ENCODE measurements around the gene PTPRN2. TPM values are rescaled to one million over a fixed set of nuclear protein-coding genes. Genes with fewer than 3 reads are reported as not detected.

PTPRN2 gene
- polyA plus RNA-seq, 1 donor from 2014 or later: 1.6 TPM

DNA sequence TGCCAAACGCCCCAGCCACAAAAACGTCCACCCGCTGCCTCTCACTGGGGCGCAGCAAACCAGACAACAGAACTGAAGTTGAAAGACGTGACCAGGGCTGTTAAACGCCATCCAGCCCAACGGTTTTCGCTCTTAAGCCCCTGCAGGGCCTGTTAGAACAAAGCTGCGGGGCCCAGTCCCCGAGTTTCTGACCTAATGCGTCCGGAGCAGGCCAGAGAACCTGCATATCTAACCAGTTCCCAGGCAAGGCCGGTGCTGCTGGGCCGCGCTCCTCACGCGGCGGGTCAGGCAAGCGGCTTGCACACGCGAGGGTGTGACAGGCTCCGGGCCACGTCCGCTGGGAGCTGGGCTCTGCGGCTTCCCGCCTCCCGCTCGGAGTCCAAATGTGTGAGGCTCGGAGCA lies 87.0 kb downstream of the PTPRN2 start:
- Mint-ChIP-seq H3K4me1 (peaks cover 0 to 2% (median 0%) of the 10 kb centered on the region in 3 donors), H3K9me3 (peaks cover 0 to 2% (median 0%) of the 10 kb centered on the region in 3 donors), H3K4me3 (no peak overlapping the region), H3K27me3 (no peaks in the 10 kb centered on the region), H3K36me3 (no peaks in the 10 kb centered on the region), H3K27ac (no peak overlapping the region)

DNA sequence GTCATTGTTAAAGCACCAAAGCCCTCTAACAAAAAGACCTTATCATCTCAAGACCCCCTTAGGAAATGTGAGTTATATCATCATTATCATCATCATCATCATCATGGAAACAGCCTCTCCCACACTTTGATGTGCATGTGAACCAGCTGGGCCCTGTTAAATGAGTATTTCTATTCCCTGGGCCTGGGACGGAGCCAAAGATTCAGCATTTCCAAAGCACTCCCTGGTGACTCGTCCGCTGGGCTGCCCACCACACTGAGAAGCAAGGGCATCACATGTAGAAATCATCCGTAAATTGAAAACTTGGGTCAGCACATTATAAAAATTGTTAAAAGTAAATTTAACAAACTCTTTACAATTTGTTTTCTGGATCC lies 88.6 kb downstream of the PTPRN2 start:
- Mint-ChIP-seq H3K4me3 (no peak overlapping the region), H3K4me1 (no peaks in the 10 kb centered on the region), H3K36me3 (no peaks in the 10 kb centered on the region), H3K27me3 (no peaks in the 10 kb centered on the region), H3K9me3 (peaks cover 0 to 2% (median 0%) of the 10 kb centered on the region in 3 donors), H3K27ac (no peak overlapping the region)

DNA sequence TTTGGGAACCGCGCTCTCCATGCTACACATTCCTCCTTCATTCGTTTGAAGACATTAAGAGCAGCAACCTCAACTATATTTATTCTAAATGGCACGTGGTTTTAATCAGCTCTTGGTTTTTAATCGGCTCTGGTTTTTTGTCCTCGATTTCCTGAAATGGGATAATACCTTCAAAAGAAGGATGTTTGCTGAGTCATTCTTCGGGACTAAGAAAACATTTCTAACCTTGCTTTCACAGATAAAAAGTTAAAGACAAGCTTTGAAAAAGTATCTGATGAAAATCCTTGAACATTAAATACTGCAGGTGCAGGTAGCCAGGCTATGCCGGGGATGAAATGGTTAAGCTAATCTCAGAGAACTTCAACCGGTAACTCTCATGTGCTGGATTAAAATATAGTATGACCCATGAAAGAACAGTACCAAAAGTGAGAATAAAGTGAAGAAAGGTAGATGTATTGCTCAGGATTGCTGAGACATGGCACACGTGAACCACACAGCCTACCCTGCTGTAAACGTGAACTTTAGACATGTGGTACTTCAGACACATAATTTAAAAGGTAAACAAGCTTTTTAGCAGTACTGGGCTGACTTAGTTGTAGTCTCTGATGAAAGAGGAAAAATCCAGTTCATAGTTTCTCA lies 89.1 kb downstream of the PTPRN2 start:
- H3K27me3 Mint-ChIP-seq: no peaks in the 10 kb centered on the region
- H3K27ac Mint-ChIP-seq: no peak overlapping the region
- no peaks in the 10 kb centered on the region for H3K36me3 Mint-ChIP-seq

DNA sequence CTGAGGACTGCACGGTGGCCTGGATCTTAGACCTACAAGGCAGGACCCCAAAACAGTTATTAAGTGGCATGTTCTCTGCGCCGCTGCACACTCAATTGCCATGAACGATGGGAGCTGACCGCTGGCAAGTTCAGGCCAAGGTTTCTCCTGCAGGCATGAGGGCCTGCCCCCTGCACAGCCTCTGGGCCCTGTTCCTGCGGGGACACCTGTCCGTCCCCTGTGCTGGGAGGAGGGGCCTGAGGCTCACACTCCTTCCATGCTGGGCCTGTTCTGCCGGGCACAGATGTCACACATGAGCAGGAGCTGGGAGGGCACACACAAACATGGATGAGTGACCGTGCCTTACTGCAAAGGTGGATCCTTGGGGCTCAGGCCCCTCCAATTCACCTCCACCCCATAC lies 90.0 kb downstream of the PTPRN2 start:
- Mint-ChIP-seq H3K27me3 (no peaks in the 10 kb centered on the region), H3K9me3 (peaks cover 0 to 3% (median 0%) of the 10 kb centered on the region in 3 donors), H3K36me3 (no peaks in the 10 kb centered on the region), H3K4me1 (no peaks in the 10 kb centered on the region), H3K27ac (no peak overlapping the region), H3K4me3 (no peak overlapping the region)

More for the DNA sequence above, 89.1 kb downstream of the PTPRN2 start:
- Mint-ChIP-seq H3K9me3 (peaks cover 0 to under 1% (median 0%) of the 10 kb centered on the region in 3 donors), H3K4me1 (no peaks in the 10 kb centered on the region), H3K4me3 (no peak overlapping the region)

DNA sequence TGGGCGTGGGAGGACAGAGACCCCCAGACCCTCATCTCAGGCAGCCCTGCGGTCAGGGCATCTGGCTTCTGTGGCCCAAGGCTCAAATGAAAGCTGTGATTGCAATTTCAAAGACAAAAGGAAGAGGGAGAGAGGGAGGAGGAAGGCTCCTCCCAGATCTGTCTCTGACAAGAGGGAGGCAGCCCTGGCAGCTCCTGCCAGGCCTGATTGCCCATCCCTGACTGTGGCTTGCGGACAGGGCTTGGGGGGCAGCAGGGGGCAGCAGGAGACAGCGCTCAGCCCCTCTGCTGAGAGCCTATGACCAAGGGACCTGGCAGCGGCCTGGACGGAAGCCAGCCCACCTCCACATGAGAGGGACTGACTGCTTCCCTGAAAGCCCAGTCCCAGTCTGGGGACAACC lies 91.8 kb downstream of the PTPRN2 start:
- H3K4me3 Mint-ChIP-seq: no peak overlapping the region

DNA sequence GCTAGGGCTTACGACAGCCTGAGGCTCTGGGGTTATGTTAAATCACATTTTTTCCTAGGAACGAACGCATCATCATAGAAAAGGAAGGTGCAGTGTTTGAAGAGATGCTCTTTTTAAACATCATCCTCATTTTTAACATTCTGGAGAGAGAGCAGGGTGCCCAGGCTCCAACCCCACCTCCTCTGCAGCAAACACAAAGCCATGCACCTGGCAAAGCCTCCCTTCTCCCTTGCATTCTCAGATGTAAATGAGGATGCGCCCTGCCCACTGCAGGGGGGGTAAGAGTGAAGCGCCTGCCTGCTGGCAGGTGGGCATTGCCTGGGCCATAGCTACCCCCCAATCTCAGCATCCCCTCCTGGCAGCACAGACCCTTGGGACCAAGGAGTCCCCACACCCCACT lies 92.4 kb downstream of the PTPRN2 start:
- H3K4me3 Mint-ChIP-seq: no peak overlapping the region
- peaks cover 0 to 3% (median 0%) of the 10 kb centered on the region in 3 donors for H3K9me3 Mint-ChIP-seq
- no peaks in the 10 kb centered on the region for H3K4me1 Mint-ChIP-seq
- no peaks in the 10 kb centered on the region for H3K27me3 Mint-ChIP-seq
- H3K27ac Mint-ChIP-seq: no peak overlapping the region
- no peaks in the 10 kb centered on the region for H3K36me3 Mint-ChIP-seq

More for the DNA sequence above, 91.8 kb downstream of the PTPRN2 start:
- Mint-ChIP-seq H3K36me3 (no peaks in the 10 kb centered on the region), H3K27me3 (no peaks in the 10 kb centered on the region), H3K9me3 (peaks cover 0 to 3% (median 0%) of the 10 kb centered on the region in 3 donors), H3K27ac (no peak overlapping the region), H3K4me1 (no peaks in the 10 kb centered on the region)

DNA sequence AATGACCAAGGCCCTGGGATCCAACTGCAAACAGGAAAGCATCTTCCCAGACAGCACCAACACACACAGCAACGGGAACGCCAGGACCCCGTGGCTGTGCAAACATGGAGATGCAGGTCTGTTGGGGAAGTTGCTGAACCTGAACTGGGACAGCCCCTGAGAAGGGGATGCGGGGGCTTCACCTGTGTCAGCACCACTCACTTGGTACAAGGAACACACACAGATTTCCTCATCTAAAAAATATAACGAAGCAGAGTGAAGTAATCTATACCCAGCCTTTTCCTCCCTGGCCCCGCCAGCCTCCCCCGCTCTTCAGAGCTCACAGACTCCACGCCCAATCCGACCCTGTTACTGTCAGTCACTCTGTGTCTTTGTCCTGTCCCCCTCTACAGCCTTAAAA lies 93.0 kb downstream of the PTPRN2 start:
- no peaks in the 10 kb centered on the region for H3K36me3 Mint-ChIP-seq
- no peaks in the 10 kb centered on the region for H3K27me3 Mint-ChIP-seq
- no peak overlapping the region for H3K4me3 Mint-ChIP-seq
- H3K9me3 Mint-ChIP-seq: peaks cover 0 to 3% (median 0%) of the 10 kb centered on the region in 3 donors
- H3K27ac Mint-ChIP-seq: no peak overlapping the region
- H3K4me1 Mint-ChIP-seq: no peaks in the 10 kb centered on the region

DNA sequence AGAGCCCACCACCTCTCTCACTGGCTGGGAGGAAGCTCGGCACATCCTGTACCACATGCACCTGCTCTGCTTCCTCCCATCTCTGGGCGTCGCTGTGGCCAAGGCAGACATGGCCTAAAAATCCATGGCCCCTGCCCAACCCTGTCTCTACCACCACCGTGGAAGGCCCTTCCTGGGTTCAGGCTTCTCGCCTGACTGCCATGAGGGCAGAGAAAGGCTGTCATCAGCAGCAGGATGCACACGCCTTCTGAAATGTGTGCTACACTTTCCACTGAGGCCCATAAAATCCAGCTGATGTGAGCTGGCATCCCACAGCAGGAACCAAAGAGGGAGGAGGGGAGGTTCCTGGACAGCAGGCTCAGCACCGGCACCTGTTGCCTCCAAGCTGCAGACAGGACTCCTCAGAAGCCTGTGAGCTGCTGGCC lies 93.4 kb downstream of the PTPRN2 start:
- Mint-ChIP-seq H3K4me3 (no peak overlapping the region), H3K9me3 (peaks cover 0 to 3% (median 0%) of the 10 kb centered on the region in 3 donors), H3K27me3 (no peaks in the 10 kb centered on the region), H3K36me3 (no peaks in the 10 kb centered on the region), H3K27ac (no peak overlapping the region), H3K4me1 (no peaks in the 10 kb centered on the region)

DNA sequence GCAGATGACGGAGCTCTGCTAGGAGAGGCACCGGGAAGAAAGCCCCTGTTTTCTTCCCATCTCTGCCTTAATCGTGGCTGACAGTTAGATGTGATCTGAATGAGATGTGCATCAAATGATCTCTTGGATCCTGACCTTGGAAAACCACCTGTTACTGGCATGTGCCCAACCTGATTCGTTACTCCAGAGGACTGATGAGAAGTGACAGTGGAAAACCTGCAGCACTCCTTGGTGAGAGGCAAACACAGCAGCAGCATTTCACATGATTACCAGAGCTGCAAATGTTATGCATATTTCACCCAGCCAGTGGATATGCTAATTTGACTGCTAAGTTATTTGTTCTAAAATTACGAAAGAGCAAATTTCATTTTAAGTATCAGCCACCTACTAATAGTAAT lies 95.3 kb downstream of the PTPRN2 start:
- no peak overlapping the region for H3K27ac Mint-ChIP-seq
- H3K4me3 Mint-ChIP-seq: no peak overlapping the region
- H3K27me3 Mint-ChIP-seq: no peaks in the 10 kb centered on the region
- H3K4me1 Mint-ChIP-seq: no peaks in the 10 kb centered on the region
- no peaks in the 10 kb centered on the region for H3K36me3 Mint-ChIP-seq
- H3K9me3 Mint-ChIP-seq: peaks cover 0 to 3% (median 0%) of the 10 kb centered on the region in 3 donors

DNA sequence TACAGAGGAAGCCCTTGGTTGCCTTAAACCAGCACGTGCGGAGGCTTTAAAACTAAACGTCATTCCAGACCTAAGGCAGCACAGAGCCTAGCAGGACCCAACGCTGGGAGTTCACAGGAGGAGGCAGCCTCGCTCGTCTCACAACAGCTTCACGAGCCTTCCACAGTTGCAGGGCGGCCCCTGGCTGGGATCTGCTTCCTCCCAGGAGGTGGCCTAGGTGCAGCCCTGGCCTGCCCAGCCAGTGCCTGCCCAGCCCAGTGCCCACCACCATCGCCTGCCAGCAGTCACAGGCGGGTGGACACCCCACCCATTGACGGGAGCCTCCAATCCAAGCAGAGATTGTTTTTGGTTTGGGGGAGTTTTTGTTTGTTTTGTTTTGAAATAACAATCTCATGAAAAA lies 96.5 kb downstream of the PTPRN2 start:
- no peak overlapping the region for H3K27ac Mint-ChIP-seq
- H3K36me3 Mint-ChIP-seq: no peaks in the 10 kb centered on the region
- H3K4me3 Mint-ChIP-seq: no peak overlapping the region
- H3K4me1 Mint-ChIP-seq: no peaks in the 10 kb centered on the region
- H3K9me3 Mint-ChIP-seq: peaks cover 0 to 3% (median 0%) of the 10 kb centered on the region in 3 donors
- no peaks in the 10 kb centered on the region for H3K27me3 Mint-ChIP-seq

DNA sequence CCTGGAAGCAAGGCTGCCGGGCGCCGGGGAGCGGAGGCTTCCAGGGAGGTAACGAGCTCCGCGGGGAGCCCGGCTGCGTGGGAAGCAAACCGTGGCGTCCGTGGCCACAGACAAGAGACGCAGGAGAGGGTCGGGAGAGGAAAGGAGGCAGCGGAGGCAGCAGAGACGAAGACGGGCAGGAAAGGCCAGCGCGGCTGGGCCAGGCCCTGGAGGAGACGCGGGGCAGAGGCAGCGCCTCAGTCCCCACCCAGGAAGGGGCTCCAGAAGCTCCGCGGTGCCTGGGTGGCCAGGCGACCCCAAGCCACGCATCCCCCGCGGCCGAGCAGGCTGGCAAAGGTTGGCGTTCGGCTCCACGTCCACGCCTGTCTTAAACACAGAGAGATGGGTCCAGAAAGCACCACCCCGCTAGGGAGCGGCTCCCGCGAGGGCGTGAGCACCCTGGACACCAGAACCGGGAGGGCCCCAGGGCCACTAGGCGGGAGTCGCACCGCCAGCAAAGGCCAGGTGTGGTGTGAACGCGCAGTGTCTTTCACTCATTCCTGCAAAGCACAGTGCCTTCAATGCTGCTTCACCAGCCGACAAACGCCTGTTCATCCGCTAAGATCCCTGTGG lies 97.3 kb downstream of the PTPRN2 start:
- no peak overlapping the region for H3K4me3 Mint-ChIP-seq
- H3K4me1 Mint-ChIP-seq: no peaks in the 10 kb centered on the region
- no peaks in the 10 kb centered on the region for H3K36me3 Mint-ChIP-seq

DNA sequence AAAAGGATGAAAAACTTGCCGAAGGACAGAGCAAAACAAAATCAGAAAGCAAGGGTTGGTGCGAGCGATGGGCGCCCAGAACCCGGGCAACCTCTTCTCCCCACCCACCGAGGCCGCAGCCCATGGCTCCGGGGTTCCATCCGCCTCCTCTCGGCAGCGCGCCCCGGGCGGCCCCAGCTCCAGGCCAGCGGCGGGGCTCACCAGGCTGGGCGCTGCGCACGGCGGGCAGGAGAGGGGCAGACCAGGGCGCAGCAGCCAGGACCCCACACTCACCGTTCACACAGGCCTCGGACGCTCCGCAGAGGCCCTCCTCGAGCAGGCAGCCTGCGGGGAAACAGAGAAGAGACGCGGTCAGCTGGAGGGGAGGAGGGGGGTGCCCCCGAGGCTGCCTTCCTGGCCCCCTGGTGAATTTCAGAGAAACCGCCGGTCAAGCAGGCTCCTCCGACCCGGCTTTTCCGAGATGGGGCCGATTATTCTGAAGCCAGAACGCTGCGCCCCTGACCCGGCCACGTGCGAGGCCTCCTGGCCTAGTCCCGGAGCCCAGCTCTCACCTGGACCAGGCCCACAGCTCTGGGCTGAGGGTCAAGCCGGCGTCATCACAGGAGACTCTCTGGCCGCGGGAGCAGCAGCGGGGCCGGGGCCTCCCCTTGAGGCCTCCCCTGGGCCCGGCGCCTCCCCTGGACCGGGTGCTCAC lies 98.0 kb downstream of the PTPRN2 start:
- no peak overlapping the region for H3K4me3 Mint-ChIP-seq
- H3K9me3 Mint-ChIP-seq: peaks cover 0 to 3% (median 0%) of the 10 kb centered on the region in 3 donors
- no peaks in the 10 kb centered on the region for H3K4me1 Mint-ChIP-seq
- no peak overlapping the region for H3K27ac Mint-ChIP-seq
- no peaks in the 10 kb centered on the region for H3K36me3 Mint-ChIP-seq
- no peaks in the 10 kb centered on the region for H3K27me3 Mint-ChIP-seq

More for the DNA sequence above, 97.3 kb downstream of the PTPRN2 start:
- Mint-ChIP-seq H3K27ac (no peak overlapping the region), H3K27me3 (no peaks in the 10 kb centered on the region), H3K9me3 (peaks cover 0 to 3% (median 0%) of the 10 kb centered on the region in 3 donors)

DNA sequence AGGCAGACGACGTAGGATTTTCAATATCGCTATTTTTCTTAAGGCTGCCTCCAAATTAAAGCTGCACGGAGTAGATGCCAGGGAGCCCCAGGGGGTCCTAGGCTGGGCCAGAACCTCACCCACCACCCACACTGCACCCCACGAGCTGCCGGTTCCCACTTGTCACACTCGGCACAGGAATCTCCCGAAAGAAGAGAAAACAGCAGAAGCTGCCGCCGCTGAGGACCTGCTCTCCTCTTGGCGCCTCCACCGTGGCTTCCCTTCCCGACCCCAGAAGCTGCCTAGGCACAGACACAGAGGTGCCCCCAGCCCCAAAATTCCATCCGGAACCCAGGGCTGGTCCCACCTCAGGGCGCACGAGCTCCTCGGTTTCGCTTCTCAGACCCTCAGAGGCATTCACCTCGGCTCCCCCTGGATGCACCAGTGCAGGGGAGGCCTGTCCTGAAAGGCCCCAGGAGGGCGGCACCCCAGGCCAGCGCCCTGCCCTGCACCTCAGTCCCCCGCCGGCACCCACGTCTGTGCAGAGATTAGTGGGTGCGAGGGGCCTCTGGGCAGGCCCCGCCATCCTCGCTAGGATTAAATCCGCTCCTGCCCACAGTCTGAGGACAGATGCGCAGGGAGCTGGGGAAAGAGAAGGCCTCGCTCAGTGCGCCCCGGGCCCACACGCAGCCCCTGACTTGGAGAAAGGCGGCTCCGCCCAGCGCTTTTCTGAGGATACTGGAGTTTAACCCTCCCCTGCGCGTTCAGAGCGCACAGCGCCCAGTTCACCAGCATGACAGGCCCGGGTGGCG lies 99.2 kb downstream of the PTPRN2 start:
- Mint-ChIP-seq H3K27me3 (no peaks in the 10 kb centered on the region), H3K9me3 (peaks cover 0 to 3% (median 0%) of the 10 kb centered on the region in 3 donors), H3K27ac (no peak overlapping the region), H3K4me1 (no peaks in the 10 kb centered on the region), H3K4me3 (no peak overlapping the region), H3K36me3 (no peaks in the 10 kb centered on the region)

DNA sequence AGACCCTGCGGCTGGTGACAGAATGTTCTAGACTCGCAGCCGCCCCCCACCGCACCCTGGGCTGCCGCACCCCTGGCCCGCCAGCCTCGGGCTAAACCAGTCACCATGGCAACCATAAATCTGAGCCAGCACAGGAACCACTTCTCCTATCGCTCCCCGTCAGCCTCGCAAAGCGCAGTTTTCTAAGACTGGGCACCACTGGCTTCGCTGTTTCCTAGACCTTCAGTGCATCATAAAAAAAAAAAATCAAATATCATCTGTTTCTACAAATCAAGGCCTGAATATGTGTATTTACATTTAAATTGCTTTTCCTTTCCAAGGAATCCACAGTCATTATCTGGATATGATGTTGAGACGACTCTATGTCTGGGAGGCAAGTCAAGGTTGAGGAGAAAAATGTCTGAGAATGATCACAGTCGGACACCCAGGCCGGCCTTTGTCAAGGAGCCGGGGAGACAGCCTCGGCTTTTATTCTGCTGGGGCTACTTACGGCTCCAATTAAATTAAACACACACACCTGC lies 99.9 kb downstream of the PTPRN2 start:
- H3K4me1 Mint-ChIP-seq: no peaks in the 10 kb centered on the region
- no peaks in the 10 kb centered on the region for H3K9me3 Mint-ChIP-seq
- no peak overlapping the region for H3K27ac Mint-ChIP-seq
- H3K27me3 Mint-ChIP-seq: no peaks in the 10 kb centered on the region
- H3K4me3 Mint-ChIP-seq: no peak overlapping the region
- H3K36me3 Mint-ChIP-seq: no peaks in the 10 kb centered on the region

DNA sequence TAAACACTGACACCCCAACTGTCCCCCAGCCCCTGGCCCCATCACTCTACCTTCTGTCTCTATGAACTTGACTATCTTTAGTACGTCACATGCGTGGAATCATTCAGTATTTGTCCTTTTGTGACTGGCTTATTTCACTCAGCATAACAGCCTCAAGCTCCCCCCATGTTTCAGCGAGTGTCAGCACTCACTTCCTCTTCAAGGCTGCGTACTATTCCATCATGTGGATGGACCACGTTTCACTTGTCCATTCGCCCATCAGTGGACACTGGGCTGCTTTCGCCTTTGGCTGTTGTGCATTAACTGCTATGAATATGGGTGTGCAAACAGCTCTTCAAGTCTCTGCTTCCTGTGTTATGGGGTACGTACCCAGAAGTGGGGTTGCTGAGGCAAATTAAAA lies 100.7 kb downstream of the PTPRN2 start:
- H3K4me1 Mint-ChIP-seq: no peaks in the 10 kb centered on the region
- no peak overlapping the region for H3K27ac Mint-ChIP-seq
- H3K36me3 Mint-ChIP-seq: no peaks in the 10 kb centered on the region
- no peaks in the 10 kb centered on the region for H3K9me3 Mint-ChIP-seq
- H3K27me3 Mint-ChIP-seq: no peaks in the 10 kb centered on the region
- H3K4me3 Mint-ChIP-seq: no peak overlapping the region
